Measurements from ENCODE around the gene CST9. TPM values are rescaled to one million over a fixed set of nuclear protein-coding genes. Genes with fewer than 3 reads are reported as not detected.

CST9 gene
- polyA plus RNA-seq, 2 of the 4 experiments (the other 2 are of a cell fraction), result not detected

DNA sequence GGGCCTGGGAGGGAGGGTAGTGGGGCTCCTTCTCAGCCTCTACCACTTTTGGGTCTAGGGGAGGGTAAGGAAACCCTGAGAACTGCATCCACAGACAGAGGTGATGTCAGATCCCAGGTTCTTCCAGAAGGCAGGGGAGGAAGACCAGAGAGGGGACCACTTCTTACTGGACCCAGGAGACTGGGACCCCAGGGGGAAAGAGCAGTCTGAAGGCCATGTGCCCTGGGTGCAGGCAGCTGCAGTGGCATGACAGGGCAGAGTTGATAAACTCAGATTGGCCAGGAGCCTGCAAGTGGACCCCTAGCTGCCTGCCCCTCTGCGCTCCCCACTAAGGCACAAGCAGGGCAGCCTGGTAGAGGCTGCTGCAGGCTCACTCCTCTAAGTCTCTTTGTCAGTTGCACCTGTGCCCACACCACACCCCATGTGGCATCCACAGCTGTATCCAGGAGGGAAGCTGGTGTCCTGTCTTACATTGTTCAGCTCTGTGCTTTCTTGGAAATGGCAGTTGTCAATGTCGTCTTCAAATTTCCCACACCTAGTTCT, 40.1 kb downstream of the CST9 start (continued):
- TF ChIP-seq PHF8 (IDR thresholded peaks at IDR 0.05; ENCODE audit: borderline replicate concordance, low read depth), result no peak

DNA sequence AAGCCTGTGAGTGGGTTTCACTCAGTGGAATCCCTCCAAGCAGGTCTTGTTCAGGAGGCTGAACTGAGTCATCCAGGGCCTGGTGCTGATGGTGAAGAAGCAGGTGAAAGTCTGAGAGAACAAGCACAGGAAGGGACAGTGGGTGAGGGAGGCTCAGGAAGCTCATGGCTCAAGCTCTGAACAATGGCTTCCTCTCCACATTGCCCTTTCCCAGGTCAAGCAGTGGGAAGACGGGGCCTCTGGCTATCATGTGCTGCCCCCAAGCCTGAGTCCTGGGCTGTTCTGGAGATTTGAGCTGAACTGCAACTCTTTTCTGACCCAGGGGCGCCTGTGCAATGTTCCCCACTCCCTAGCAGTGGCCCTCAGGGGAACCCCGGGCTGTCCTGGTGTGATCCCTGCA, 40.8 kb downstream of the CST9 start:
- POLR2A ChIA-PET, result no interaction called here
- ATAC-seq, result no peak

DNA sequence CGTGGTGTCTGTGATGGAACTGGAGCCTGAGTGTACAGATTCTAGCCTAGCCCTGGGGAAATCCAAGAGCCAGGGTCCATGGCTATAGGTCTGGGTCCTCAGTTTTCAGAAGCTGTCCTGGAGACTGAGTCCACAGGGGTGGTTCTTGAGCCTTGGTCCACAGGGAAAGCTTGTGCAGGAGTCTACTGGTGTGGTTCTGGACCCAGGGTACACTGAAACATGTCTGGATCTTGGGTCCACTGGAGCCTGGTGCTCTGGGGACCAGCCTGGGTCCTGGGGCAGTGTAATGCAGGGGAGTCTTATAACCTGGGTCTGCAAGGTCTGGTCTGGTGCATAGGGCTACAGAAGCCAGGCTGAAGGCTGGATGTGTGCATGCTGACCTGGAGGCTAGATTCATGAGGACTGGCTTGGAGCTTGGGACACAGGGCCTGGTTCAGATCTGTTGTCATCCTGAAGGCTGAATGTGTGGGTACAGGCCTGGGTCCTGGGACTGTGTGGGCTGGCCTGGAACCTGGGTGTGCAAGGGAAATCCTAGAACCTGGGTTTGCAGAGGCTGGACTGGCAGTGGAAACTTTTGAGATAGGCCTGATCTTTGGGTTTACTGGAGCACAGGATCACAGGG, 42.9 kb downstream of the CST9 start:
- Histone ChIP-seq H3K4me1 (no peaks in the 10 kb centered on the region), H3K9me3 (peaks cover 8% of the 10 kb centered on the region; the same call in 2 of the 3 replicates), H3K4me2 (no peak overlapping the region), H3K27ac (no peak overlapping the region), H3K4me3 (no peak overlapping the region)
- POLR2A ChIA-PET, result no interaction called here
- FAIRE-seq (no peak), ATAC-seq (no peak), DNase-seq (ENCODE audit: low read depth in 1 of 2, low spot score in 1 of 2) (no peak)
- CTCF ChIA-PET, result no interaction called here
- no peak for TF ChIP-seq ZC3H11A (IDR thresholded peaks at IDR 0.05)
- TF ChIP-seq, protein P1, sequence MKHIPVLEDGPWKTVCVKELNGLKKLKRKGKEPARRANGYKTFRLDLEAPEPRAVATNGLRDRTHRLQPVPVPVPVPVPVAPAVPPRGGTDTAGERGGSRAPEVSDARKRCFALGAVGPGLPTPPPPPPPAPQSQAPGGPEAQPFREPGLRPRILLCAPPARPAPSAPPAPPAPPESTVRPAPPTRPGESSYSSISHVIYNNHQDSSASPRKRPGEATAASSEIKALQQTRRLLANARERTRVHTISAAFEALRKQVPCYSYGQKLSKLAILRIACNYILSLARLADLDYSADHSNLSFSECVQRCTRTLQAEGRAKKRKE (CRISPR knock-in tag; IDR thresholded peaks at IDR 0.05; ENCODE audit: low read depth), result no peak
- 15% methylated on average over 1 of the region's 1 CpG for WGBS (ENCODE audit: missing lambda C conversion rate)

More for the DNA sequence above, 40.8 kb downstream of the CST9 start:
- Histone ChIP-seq H3K27ac (no peak overlapping the region), H3K4me1 (no peaks in the 10 kb centered on the region), H3K4me3 (no peak overlapping the region), H3K9me3 (peaks cover 8% of the 10 kb centered on the region; the same call in 2 of the 3 replicates), H3K4me2 (no peak overlapping the region)
- no peak for FAIRE-seq
- WGBS (ENCODE audit: missing lambda C conversion rate), result 4% methylated on average over 3 of the region's 3 CpGs
- TF ChIP-seq EHF (CRISPR knock-in tag; IDR thresholded peaks at IDR 0.05) (no peak), CHD2 (IDR thresholded peaks at IDR 0.05; ENCODE audit: low read length, partially characterized antibody) (no peak), HOXB5 (CRISPR knock-in tag; IDR thresholded peaks at IDR 0.05) (no peak), RCOR1 (IDR thresholded peaks at IDR 0.05; ENCODE audit: low read depth, low read length) (no peak), KDM1A (IDR thresholded peaks at IDR 0.05; ENCODE audit: low read depth) (no peak), POLR2AphosphoS2 (conservative IDR thresholded peaks at IDR 0.05; ENCODE audit: low read length) (no peak), ZC3H11A (IDR thresholded peaks at IDR 0.05) (no peak), RARB (CRISPR knock-in tag; IDR thresholded peaks at IDR 0.05) (no peak), FOSL2 (IDR thresholded peaks at IDR 0.05) (no peak), FOSL2 (CRISPR knock-in tag; IDR thresholded peaks at IDR 0.05) (no peak), CBX8 (IDR thresholded peaks at IDR 0.05) (no peak)
- no peak for DNase-seq (ENCODE audit: low read depth in 1 of 2, low spot score in 1 of 2)
- CTCF ChIA-PET, result no interaction called here

- Histone ChIP-seq H3K4me2 (no peak overlapping the region), H3K4me3 (no peak overlapping the region), H3K4me1 (no peaks in the 10 kb centered on the region), H3K27ac (no peak overlapping the region), H3K9me3 (no peaks in the 10 kb centered on the region)
- 0% methylated on average over 1 of the region's 1 CpG for WGBS (ENCODE audit: missing lambda C conversion rate)
- ATAC-seq (no peak), DNase-seq (ENCODE audit: low read depth in 1 of 2, low spot score in 1 of 2) (no peak), FAIRE-seq (no peak)
- CTCF ChIA-PET, result no interaction called here
- TF ChIP-seq GATA3 (IDR thresholded peaks at IDR 0.05; ENCODE audit: borderline replicate concordance), result no peak
- no peak for TF ChIP-seq HDAC2 (IDR thresholded peaks at IDR 0.05)
- no peak for TF ChIP-seq BHLHE40 (IDR thresholded peaks at IDR 0.05; ENCODE audit: low read depth, low read length)
- TF ChIP-seq E2F6 (IDR thresholded peaks at IDR 0.05; ENCODE audit: borderline replicate concordance, low read depth), result no peak
- TF ChIP-seq, protein P2, sequence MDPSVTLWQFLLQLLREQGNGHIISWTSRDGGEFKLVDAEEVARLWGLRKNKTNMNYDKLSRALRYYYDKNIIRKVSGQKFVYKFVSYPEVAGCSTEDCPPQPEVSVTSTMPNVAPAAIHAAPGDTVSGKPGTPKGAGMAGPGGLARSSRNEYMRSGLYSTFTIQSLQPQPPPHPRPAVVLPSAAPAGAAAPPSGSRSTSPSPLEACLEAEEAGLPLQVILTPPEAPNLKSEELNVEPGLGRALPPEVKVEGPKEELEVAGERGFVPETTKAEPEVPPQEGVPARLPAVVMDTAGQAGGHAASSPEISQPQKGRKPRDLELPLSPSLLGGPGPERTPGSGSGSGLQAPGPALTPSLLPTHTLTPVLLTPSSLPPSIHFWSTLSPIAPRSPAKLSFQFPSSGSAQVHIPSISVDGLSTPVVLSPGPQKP (IDR thresholded peaks at IDR 0.05; ENCODE audit: low read depth, low read length), result no peak
- TF ChIP-seq ESRRA (IDR thresholded peaks at IDR 0.05; ENCODE audit: borderline replicate concordance, low read length), result no peak
- no peak for TF ChIP-seq POLR2A (IDR thresholded peaks at IDR 0.05; ENCODE audit: low read length)
- TF ChIP-seq EP300 (IDR thresholded peaks at IDR 0.05), result no peak
- no peak for TF ChIP-seq FOSL2 (IDR thresholded peaks at IDR 0.05)
- no peak for TF ChIP-seq FOSL2 (CRISPR knock-in tag; IDR thresholded peaks at IDR 0.05)
- no peak for TF ChIP-seq RNF2 (IDR thresholded peaks at IDR 0.05; ENCODE audit: borderline replicate concordance, low read depth)
- TF ChIP-seq, protein P3, sequence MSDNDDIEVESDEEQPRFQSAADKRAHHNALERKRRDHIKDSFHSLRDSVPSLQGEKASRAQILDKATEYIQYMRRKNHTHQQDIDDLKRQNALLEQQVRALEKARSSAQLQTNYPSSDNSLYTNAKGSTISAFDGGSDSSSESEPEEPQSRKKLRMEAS (IDR thresholded peaks at IDR 0.05), result no peak
- TF ChIP-seq EHF (CRISPR knock-in tag; IDR thresholded peaks at IDR 0.05), result no peak
- TF ChIP-seq MAFK (IDR thresholded peaks at IDR 0.05; ENCODE audit: partially characterized antibody), result no peak
- TF ChIP-seq TP53 (CRISPR knock-in tag; IDR thresholded peaks at IDR 0.05), result no peak
- TF ChIP-seq, protein P4, sequence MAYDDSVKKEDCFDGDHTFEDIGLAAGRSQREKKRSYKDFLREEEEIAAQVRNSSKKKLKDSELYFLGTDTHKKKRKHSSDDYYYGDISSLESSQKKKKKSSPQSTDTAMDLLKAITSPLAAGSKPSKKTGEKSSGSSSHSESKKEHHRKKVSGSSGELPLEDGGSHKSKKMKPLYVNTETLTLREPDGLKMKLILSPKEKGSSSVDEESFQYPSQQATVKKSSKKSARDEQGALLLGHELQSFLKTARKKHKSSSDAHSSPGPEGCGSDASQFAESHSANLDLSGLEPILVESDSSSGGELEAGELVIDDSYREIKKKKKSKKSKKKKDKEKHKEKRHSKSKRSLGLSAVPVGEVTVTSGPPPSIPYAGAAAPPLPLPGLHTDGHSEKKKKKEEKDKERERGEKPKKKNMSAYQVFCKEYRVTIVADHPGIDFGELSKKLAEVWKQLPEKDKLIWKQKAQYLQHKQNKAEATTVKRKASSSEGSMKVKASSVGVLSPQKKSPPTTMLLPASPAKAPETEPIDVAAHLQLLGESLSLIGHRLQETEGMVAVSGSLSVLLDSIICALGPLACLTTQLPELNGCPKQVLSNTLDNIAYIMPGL (CRISPR knock-in tag; IDR thresholded peaks at IDR 0.05; ENCODE audit: borderline replicate concordance), result no peak
- no peak for TF ChIP-seq SMC3 (IDR thresholded peaks at IDR 0.05)
- TF ChIP-seq JUN (IDR thresholded peaks at IDR 0.05), result no peak
- TF ChIP-seq HEYL (CRISPR knock-in tag; IDR thresholded peaks at IDR 0.05), result no peak
- TF ChIP-seq RAD21 (conservative IDR thresholded peaks at IDR 0.05 in 1 of 2, IDR thresholded peaks at IDR 0.05 in 1 of 2), result no peak
- no peak for TF ChIP-seq SREBF2 (IDR thresholded peaks at IDR 0.05)
- POLR2A ChIA-PET, result no interaction called here
These were observed 51.3 kb downstream of the CST9 start for GRCh38 chr20:23554401-23554800.

Measured in A549 (cell line).